ENCODE measurements around the gene PCSK7.
"Not testable (repeated sequence)": the region's sequence is repeated elsewhere in the genome, so short reads cannot be mapped to it uniquely, and the experiment has no call there.

Gene PCSK7

GRCh38 chr11:117231842-117232091 is at the start of gene PCSK7:
PCSK7 (minus strand) TSS chr11:117232073; CDS start chr11:117229844, 2,229 bp downstream.
- DNase-seq: no peak

GRCh38 chr11:117281159-117281558 is 49.3 kb upstream of the PCSK7 start:
- DNase-seq: no peak

DNA sequence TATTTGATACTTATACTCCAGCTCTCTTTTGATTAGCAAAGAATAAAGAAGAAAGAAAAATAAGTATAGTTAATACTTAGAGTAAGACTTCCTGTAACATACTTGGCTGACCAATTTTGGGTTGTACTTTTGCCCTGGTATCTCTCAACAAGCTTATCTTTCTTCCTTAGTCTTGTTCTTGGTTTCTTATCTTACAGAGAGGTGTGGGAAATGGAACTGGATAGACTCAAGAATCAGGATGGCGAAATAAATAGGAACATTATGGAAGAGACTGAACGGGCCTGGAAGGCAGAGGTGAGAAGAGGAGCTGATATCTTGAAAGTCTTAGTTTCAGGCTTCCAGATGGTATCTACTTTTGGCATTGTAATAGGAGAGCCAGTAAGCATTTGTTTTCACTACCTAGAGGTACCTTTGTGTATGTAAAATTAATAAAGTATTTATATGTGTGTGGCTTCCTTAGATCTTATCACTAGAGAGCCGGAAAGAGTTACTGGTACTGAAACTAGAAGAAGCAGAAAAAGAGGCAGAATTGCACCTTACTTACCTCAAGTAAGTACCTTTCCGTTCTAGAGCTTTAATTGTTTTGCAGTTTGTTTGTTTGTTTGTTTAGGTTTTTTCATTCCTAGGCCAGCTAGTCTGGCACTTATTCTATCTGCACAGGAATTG is 48.0 kb upstream of the PCSK7 start:
- no peak for DNase-seq

DNA sequence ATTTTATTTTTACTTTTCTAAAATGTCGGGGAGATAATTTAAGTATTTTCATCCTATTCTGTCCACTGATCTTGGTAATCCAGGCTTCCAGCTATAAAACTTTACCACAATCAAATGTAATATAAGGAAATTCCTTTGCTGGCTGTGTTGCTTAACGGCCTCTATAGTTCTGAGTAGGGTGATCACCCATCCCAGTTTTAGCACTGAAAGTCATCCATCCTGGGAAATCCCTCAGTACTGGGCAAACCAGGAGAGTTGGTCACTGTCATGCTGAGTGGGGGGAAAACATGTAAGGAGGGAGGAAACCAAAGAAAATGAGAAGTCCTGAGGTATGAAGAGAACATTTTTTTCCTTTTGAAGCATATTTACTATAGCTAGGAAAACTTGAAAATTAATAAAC is 46.5 kb upstream of the PCSK7 start:
- DNase-seq: no peak

DNA sequence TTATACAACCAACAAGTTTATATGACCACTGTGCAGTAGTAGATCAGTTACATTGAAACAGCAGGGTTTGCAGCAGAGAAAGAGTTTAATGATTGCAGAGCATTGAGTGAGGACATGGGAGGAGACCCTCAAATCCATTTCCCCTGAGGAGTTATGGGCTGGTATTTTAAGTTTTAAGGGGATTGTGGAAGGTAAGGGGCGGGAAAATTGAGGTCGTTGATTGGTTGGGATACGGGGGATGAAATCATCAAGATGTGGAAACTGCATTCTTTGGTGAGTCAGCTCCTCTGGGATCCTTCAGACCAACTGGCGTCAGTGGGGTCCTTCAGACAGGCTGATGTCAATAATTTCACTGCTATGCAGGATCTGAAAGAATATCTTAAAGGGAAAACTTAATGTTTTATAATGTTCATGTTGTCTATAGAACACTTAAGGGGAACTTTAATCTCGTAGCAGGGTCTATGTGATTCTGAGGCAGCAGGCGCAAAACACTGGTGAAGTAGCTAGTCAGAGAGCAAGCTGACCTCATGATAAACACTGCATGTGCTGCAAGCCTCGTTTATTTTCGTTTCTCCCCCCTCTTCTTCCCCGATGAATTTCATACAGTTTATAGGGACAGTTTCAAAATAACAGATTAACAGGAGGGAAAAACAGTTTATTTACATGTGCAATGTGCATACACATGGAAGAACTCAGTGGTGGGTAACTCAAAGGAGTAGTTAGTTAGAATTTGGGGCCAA is 41.8 kb upstream of the PCSK7 start:
- peak; percentile 15 for DNase-seq

- not testable (repeated sequence) for DNase-seq
These were observed 40.3 kb upstream of the PCSK7 start for GRCh38 chr11:117272175-117272574.

DNA sequence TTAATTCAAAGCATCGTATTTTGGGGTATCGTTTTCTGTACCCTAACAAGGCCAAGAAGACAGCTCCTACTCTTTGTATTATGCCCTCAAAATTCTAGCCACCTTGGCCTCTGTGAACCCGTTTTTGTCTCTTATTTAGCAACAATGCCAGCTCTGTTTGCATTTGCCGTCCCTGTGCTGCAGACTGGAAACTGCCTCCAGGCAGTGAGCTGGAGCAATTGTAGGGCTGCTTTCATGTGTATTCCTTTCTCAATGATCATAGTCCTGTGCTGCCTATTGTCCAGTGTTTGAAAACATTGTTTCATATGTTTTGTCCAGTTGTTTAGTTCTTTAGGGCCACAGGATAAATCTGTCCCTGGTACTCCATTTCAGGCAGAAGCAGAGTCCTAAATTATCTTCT is 39.3 kb upstream of the PCSK7 start:
- no peak for DNase-seq

GRCh38 chr11:117269856-117270255 is 38.0 kb upstream of the PCSK7 start:
- no peak for DNase-seq

GRCh38 chr11:117265745-117266144 is 33.9 kb upstream of the PCSK7 start:
- no peak for DNase-seq

- DNase-seq: peak; percentile 66
These were observed 32.9 kb upstream of the PCSK7 start for GRCh38 chr11:117264624-117265323.

- DNase-seq: no peak
These were observed 27.5 kb upstream of the PCSK7 start for GRCh38 chr11:117259417-117259816.

- DNase-seq: no peak
These were observed 26.7 kb upstream of the PCSK7 start for GRCh38 chr11:117258576-117258975.

DNA sequence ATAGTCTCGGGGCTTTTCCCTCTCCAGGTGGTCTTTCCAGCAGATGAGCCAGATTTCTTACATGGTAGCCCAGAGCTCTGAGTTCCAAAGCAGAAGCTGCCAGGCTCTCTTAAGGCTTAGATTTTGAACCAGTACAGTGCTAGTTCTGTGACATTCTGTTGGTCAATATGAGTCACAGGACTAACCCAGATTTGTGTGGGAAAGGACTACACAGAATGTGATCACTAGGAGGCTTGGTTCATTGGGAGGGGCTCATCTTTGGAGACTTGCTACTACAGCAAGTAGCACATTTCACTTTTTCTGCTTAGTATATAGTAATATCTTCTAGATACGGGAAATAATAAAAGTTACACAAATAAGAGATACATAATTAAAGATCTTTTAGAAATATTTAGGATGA is 24.7 kb upstream of the PCSK7 start:
- no peak for DNase-seq

DNA sequence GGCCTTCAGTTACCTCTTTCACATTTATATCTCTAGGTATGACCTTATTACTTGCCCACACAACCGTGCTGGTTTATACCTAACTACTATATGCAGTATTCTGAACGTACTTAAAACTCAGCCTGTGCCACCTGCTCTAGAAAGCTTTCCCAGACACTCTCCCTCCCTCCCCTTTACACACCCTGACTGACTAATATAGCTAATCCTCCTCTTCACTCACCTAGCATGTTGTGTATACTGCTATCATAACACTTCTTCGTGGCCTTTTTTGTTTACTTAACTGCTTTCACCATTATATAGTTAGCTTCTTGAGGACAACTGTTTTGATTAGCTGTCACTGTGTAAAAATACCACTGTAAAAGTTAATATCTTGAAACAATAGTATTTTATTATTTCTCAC is 24.1 kb upstream of the PCSK7 start:
- peak; percentile 35 for DNase-seq

DNA sequence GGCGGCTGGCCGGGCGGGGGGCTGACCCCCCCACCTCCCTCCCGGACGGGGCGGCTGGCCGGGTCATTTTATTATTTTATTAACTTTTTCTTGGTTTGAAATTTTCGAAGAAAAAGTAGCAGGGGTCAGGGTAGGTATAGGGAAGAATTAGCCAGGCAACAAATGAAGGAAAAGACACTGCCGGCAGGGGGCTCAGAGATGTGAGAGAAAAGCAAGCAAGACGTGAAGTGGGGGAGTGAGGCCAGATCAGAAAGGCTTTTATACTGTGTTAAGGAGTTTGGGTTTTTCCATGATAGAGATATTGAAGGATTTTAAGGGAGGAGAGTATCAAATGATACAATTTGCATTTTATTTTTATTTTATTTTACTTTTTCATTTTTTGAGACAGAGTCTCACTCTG is 19.6 kb upstream of the PCSK7 start:
- DNase-seq: peak; percentile 13

DNA sequence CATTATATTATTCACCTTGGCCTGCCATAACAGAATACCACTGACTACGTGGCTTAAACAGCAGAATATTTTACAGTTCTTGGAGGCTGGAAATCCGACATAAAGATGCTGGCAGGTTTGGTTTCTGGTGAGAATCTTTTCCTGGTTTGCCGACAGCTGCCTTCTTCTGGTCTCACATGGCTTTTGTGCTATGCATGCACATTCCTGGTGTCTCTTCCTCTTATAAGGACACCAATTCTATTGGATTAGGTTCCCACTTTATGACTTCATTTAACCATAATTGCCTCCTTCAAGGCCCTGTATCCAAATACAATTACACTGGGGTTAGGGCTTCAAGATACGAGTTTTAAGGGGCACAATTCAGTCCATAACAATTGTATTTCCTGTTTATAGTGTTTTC is 17.7 kb upstream of the PCSK7 start:
- DNase-seq: peak; percentile 9

DNA sequence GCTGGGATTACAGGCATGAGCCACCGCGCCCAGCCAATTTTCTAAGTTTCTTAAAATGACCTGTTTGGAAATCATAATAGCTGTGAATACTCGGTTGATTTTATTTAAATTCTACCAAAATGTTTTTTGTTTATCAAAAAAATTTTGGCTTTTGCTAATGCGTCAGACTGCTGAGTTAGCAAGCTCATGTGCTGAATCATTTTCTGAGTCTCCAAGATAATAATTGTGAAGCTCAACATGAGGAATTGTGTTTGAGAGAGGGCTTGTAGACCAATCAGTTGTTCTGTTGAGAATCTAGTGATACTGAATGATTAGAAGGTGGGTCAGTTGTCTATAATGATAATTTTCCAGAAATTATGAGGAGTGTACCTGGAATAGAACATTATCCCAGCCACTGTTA is 16.5 kb upstream of the PCSK7 start:
- DNase-seq: no peak

- no peak for DNase-seq
These were observed 7.4 kb upstream of the PCSK7 start for GRCh38 chr11:117239295-117239694.

GRCh38 chr11:117238221-117238620 is 6.3 kb upstream of the PCSK7 start:
- no peak for DNase-seq

DNA sequence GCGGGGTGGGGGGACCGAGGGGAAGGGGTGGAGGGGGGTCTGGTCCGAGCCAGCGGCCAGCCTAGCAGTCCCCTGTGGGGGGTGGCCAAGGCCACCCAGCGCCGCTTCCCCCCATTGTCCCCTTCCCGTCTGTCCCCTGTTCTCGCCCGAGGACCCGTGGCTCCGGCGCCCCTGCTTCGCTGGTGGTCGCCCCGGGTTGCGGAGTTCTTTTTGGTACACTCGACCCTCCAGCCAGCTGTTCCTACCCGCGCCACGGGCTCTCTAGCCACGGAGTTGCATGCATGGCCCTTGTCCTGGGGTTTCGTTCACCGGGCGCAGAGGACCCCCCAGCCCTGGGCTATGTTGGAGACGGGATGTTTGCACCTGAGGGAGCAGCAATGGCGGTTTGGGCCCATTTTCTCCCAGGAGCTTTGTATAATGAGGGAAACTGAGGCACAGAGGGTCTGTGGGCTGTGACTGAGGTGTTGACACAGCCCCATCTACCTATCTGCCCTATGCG is 1.1 kb upstream of the PCSK7 start:
- peak; percentile 41 for DNase-seq

- peak; percentile 78 for DNase-seq
These were observed 412 bp upstream of the PCSK7 start, which contains the start of gene RNF214 for GRCh38 chr11:117232092-117232878. RNF214 (plus strand) TSS chr11:117232671; CDS start chr11:117234273, 1,602 bp downstream.

GRCh38 chr11:117230999-117231841 is 653 bp downstream of the PCSK7 start:
- DNase-seq: peak; percentile 47
